Esophagus mucosa (tissue), 1 donor: ENCODE measurements around the gene MUC20. TPM values are rescaled to one million over a fixed set of nuclear protein-coding genes. Genes with fewer than 3 reads are reported as not detected.
"Not testable (repeated sequence)": the region's sequence is repeated elsewhere in the genome, so short reads cannot be mapped to it uniquely, and the experiment has no call there.

ENCODE experiments used
- ATAC-seq: fragments of 200-7000 bp; cut with Tn5 transposase; one replicate; pipeline ENCODE4 v1.9.1; 2020
- total RNA-seq: library from RNA; stranded (reverse); gene quantifications from one replicate; pipeline ENCODE4 v1.2.4, GENCODE V29; 2023
- donor health status: DM: yes; HTN: yes; CAD: no.

Gene MUC20
- total RNA-seq, 1 donor from 2014 or later: 34.9 TPM

DNA sequence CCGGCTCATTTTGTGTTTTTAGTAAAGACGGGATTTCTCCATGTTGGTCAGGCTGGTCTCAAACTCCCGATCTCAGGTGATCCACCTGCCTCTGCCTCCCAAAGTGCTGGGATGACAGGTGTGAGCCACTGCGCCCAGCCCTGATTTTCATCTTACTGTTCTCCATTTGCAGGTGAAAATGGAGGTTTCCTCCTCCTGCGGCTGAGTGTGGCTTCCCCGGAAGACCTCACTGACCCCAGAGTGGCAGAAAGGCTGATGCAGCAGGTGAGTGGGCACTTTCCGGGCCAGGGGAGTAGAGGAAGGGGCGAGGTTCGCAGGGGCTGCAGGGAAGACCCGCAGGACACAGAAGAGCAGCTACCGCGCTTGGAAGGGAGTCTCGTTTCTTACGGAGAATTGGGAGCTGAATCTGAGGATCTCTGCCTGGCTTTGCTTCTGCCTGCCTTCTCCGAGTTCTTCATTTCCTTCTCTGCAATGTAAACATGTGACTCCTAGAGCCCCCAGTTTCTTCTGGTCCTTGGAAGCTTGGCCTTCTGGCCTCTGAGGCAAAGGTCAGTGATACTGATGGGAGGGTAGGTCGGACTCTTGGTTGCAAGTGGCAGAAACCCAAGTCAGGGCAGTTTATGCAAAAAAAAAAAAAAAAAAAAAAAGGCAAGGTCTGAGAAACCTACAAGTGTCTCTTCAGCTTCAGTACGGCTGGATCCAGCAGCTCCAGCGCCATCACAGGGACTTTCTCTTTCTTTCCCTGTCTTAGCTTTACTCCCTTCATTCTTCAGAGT is 8.9 kb downstream of the MUC20 start:
- no peak for ATAC-seq

DNA sequence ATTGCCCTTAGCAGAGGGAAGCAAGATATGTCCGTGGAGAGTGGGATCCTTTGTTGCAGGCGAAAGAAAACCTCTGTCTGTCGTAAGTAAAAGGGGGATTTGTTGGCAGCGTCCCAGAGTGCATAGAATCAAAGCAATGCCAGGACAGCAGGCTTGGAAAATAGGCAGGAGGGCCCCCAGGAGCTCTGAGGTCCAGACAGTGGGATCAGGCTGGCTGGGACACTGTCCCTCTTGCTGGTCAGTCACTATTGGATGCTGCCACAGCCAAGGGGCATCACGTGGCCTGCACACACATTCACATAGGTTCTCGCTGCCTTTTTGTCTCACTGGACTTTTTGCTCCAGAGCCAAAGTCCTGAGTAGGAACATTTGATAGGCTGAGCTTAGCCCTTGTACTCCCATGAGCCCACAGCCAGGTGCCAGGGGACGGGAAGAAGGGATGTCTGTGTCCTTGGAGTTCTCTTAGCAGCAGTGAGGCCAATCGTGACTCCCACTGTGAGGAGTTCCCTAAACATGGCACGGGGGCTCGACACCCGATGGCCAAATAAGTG is 10.7 kb downstream of the MUC20 start:
- ATAC-seq: no peak

DNA sequence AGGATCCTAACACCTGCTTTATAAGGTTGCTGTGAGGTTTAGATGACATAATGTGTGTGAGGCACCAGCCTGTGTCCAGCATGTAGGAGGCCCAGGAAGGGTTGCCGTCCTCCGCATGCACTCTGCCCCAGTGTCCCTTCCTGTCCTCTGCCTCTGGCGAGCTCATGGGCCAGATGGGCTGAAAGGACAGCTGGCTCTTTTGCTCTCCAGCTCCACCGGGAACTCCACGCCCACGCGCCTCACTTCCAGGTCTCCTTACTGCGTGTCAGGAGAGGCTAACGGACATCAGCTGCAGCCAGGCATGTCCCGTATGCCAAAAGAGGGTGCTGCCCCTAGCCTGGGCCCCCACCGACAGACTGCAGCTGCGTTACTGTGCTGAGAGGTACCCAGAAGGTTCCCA is 12.2 kb downstream of the MUC20 start:
- ATAC-seq: no peak

DNA sequence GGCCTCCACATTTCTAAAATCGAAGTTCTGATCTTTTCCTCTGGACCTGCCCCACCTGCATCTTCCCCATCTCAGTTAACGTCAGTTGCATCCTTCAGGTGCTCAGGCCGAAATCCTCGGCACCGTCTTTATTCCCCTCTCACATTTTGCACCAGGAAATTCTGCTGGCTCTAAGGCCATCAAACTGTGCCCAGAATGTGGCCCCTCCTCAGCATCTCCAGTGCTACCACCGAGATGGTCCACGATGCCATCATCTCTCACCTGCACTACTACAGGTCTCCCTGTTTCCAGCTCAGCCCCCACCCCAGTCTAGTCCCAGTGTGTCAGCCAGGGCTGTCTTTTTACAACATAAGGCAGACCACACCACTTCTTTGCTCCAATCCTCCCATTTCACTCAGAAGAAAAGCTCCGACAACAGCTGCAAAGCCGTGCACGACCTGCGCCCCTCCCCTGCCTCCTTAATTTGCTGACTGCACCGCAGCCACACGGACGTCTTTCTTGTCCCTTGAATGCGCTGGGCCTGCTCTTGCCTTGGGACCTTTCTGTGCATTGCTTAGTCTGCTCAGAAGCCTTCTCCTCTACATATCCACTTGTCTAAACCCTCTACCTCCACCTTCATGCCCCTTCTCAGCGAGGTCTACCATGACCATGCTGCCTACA is 14.4 kb downstream of the MUC20 start:
- no peak for ATAC-seq

DNA sequence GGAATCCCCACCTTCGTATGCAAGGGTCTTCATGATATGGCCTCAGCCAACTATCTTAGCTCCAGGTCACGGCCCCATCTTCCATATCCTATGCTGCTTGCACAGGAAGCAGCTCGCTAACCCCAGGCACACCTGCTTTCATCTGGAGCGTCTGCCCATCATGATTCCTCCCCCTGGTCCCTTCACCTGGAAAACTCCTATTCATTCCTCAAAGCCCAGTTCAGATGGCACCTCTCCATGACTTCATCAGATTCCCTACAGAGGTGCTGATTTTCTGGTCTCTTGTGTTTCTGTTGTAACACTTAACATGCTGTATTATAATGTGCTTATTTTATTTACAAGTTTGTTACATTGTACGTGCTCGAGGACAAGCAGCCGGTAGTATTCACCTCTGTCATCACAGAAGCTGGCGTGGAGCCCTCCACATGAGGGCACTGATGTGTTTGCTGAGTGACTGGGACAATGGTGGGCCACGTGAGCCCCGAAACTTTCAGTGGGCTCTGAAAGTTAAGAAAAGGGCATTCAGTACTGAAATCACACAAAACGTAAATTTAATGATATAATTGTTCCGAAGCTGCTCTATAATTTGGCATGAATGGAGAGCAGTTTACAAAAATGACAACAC is 16.2 kb downstream of the MUC20 start:
- ATAC-seq: no peak

DNA sequence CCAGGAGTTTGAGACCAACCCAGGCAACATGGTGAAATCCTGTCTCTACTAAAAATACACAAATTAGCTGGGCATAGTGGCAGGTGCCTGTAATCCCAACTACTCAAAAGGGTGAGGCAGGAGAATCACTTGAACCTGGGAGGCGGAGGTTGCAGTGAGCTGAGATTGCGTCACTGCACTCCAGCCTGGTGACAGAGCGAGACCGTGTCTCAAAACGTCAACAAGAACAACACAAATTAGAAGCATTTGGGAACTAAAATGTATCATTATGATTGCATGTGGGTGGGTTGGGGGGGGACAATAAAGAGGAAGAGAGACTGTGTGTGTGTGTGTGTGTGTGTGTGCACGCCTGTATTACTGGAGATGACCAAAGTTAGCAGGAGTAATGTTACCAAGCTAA is 17.0 kb downstream of the MUC20 start:
- not testable (repeated sequence) for ATAC-seq

DNA sequence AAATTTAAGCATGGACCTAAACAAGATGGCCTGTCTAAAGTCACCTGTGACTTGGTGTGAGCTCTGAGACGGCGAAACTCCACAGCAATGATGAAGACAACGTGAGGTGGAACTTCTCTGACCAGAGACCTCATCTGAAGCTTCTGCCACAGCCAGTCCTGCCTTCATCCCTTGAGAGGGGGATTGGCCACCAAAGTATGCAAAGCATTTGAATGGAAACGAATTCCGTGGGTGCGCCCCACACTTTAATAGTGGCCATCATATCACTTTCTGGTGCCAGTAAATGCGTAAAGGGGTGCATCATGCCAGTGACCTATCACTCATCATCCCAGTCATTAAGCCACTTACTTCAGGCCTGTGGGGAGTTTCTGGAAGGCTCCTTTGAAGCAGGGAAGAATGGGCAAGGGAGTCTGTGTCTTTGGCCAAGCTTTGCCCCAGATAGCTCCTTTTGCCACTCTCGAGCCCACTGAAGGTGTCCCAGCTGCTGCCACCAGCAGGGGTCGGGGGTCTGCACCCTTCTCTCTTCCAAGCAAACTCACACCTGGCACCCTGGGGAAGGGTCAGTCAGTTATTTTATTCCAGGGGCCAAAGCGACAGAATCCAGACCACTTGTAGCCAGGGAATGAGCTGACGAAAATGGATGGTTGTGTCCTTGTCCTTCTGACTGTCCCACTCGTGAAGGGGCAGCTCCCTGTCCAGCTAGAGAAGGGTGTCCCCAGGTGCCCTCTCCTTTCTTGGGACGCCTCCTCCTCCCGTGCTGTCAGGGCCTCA is 17.7 kb downstream of the MUC20 start:
- ATAC-seq: no peak

DNA sequence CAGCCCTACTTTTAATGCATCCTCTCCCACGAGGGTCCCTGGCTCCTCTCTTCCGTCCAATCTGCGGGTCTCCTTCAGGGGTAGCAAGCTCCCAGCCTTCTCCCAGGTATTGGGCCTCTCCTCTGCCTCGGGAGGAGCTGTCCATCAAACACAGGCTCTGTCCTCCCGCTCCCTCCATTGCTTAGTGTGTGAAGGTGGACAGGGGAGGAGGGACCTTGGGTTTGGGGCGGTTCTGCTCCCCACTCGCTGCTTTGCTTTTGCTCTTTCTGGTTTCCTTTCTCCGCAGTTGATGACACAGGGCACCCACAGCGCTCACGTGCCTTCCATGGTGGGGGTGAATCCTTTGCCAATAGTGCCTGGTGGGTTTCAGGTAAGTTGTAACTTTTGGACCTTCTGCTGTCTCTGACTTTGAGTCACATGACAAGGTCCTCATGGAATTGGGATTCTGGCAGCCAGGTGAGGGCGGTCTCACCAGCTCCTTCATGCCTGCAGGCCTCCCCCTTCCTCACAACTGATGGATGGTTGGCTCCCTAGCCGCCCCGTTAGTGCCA is 18.9 kb downstream of the MUC20 start:
- peak; percentile 18 for ATAC-seq

DNA sequence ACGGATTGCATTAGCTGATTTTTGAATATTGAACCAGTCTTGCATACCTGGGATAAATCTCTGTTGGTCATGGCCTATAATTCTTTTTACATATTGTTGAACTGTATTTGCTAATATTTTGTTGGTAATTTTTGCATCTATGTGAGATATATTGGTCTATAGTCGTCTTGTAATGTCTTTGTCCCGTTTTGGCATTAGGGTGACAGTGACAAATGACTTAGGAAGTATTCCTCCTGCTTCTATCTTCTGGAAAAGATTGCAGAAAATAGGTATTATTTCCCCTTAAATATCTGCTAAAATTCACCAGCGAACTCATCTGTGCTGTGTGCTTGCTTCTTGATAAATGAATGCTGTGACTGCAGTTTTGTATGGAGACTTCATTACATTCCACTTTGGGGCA is 23.7 kb downstream of the MUC20 start:
- no peak for ATAC-seq

DNA sequence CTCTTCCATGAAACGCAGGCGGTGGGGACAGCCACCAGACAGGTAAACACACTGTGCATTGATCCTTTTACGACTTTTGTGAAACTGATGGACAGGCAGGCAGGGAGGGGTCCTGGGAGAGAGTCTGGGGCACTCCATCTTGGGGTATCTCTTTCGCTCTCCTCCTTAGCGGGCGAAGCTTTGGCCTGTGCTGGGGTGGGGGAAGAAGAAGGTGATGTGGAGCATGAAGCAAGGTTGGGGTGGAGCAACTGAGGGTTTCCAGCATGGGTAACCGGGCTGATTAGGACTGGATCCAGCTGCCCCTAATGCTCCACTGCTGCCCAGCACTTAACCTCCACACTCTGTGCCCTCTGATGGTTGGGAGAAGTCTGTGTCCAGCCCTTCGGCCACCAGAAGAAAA is 25.6 kb downstream of the MUC20 start:
- peak; percentile 1 for ATAC-seq

DNA sequence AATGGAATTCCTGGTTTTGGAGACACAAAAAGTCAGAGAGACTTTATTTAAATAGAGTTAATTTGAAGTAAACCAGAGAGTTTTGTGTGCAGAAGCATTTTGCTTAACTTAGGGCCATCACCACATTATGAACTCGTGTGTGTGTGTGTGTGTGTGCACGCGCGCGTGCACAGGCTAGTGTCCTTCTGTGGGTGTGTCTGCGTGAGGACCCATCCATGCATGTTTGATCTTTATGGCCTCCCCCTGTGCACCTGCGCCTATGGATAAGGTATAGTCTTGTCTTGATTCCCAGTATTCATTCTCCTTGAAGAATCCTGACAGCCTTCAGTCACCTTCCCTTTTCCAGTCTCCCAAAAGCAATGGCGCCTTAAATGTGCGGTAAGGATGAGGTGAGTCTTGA is 26.0 kb downstream of the MUC20 start:
- peak; percentile 4 for ATAC-seq

DNA sequence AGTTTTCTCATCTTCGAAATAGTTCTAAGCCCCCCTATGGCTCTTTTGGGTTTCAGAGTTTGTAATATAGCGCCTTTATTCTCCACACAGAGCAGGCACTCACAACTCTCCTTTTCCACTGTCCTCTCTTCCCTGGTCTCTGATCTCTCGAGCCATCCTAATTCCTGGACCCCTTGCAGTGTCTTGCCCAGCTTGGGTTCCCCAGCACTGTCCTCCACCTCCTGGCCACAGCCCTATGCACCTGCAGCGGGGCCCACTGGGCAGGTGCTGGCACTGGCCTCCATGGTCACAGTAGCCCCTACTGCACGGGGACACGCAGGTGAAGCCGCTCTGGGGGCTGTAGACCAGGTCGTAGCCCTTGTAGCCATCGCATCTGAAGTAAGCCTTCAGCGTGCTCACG is 27.9 kb downstream of the MUC20 start:
- ATAC-seq: peak; percentile 18

DNA sequence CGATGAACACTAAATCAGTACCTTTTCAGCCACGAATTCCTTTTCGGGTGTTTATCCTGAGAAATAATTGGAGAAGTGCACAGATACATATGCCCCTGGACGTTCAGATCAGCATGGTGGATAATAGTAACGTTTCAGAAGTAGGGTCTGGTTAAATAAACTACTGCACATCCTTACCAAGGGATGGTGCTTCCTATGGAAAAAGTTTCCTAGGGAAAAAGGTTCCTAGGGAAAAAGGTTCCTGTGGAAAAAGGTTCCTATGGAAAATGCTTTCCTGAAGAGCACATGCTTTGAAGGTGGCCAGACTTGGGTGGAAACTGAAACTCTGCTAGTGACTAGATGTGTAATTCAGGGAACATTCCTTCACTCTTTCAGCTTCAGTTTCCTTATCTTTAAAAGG is 28.3 kb downstream of the MUC20 start:
- not testable (repeated sequence) for ATAC-seq

DNA sequence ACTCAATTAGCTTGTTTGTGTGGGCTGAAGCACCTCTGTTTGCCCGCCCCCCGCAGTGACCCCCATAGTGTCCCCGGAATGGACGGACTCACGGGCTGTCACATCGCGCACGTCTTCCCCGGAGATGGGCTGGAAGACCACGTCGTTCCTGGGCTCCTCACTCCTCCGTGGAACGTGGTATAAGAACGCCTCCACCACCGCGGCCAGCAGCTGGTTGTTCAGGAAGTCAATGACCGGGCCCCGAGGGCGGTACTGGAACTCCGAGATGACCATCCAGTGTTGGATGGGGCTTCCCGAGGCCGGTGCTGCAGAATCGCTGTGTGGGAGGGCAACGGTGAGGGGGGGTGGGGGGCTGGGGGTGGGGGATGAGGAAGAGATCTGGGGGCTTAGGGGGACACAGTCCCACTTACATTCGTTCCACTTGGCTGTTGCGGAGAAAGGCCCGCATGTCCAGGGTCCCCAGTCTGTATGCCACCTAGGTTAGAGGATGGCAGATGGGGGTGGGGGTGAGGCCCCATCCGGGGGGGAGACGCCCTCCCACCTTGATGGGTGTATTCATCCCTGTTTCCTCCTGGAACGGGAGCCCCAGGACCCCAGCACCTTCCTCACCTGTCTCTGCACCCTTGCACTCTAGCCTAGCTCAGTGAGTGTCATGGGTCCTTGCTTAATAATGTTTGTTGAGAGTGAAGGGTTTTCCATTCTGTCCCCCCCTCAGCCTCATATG is 30.2 kb downstream of the MUC20 start:
- no peak for ATAC-seq

DNA sequence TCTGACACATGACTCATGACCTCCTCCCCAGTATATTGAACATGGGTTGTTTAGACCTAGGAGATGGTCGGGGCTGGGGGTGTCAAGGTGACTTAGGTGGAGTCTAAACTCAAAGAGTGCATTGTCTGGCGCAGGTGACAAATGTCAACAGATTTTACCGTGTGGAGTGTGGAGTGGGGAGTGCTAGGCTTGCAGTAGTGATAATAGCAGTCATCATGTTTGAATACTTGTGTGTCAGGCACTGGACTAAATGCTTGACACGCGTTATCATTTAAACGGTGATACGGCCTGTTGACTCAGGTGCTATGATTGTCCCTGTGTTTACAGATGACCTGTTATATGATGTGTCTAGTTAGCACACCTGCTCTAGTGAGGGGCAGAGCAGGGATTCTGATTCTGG is 30.8 kb downstream of the MUC20 start:
- no peak for ATAC-seq

DNA sequence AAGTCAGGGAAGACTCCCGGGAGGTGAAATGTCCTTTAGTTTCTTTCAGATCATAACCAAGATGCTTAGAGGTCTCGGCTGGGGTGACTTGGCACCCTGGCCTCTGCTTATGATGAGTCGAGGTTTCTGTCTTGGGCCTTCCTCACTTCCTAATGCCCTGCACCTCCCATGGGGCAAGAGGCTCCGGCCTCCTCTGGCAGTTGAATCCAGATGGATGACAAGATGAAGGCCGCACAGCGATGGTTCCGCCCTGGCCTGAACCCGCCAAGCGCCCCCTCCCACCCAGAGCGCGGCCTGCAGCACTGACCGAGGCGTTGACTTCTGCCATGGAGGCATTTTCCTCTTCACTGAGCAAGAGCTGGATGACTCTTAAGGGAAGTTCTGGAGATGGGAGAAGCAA is 31.3 kb downstream of the MUC20 start:
- no peak for ATAC-seq

DNA sequence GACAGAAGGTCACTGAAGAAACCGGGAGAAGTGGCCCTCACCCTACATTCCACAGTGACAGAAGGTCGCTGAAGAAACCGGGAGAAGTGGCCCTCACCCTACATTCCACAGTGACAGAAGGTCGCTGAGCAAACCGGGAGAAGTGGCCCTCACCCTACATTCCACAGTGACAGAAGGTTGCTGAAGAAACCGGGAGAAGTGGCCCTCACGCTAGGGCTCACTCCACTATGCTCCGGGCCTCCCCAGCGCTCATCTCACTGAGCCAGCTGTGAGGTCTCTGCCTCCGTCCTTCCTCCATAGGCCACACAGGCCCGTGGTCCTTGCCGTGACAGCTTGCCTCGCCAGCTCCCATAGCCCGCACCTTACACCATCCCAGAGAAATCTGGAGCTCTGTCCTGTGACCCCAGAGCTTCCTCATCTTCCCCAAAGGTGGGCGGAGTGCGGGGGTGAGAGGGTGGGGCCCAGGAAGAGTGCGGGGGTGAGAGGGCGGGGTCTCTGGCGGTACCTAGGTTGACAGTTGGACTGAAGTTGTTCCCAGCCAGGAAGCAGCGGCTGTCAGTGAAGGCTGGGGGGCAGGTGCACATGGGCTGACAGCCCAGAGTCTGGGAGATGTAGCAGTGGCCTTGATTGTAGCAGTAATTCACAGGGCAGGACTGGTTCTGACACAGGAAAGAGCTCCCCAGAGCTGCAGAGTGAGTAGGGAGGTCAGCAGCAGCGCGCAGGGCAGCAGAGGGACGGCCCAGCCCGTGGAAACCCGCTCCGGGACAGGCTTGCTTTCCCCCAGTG is 32.0 kb downstream of the MUC20 start:
- ATAC-seq: no peak

DNA sequence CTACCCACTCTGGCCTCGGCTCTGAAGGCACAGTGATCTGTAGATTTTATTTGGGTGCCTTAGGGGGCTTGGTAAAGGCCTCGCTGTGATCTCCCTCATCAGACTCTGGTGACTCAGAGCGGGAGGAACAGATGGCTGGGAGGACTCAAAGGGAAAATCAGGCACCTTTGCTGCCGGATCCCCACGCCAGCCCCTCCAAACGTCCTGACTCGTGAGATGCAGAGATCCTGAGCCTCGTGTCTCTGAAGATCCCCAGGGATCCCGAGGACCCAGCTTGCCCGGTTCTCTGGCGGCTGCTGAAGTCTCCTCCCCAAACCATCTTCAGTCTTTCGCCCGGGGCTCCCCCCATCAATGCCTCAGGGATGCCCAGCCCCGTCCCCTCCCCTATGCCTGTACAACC is 32.8 kb downstream of the MUC20 start:
- no peak for ATAC-seq

DNA sequence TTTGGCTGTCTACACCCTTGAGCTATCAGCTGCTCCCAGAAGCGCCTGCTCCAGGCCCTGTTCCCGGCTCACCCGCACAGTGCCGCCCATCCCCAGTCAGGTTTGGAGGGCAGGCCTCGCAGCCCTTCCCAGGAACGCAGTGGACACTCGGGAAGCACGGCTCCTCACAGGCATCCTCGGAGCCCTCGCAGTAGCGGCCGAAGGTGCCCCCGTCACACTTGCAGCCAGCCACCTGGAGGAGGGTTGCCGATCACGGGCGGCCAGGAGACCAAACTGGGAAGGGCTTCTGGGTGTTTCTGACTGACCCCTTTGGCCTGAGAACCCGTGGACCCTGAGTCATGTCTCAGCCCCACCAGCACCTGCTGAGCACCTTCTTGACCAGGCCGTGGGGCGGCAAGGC is 33.4 kb downstream of the MUC20 start:
- no peak for ATAC-seq

DNA sequence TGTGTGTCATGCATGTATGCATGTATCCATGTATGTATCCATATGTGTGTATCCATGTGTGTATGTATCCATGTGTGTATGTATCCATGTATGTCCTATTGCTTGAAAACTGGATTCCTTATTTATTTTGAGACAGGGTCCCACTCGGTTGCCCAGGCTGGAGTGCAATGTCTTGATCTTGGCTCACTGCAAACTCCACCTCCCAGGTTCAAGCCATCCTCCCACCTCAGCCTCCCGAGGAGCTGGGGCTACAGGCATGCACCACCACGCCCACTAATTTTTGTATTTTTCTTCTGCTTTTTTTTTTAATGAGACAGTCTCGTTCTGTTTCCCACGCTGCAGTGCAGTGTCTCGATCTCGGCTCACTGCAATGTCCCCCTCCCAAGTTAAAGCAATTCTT is 34.1 kb downstream of the MUC20 start:
- no peak for ATAC-seq

DNA sequence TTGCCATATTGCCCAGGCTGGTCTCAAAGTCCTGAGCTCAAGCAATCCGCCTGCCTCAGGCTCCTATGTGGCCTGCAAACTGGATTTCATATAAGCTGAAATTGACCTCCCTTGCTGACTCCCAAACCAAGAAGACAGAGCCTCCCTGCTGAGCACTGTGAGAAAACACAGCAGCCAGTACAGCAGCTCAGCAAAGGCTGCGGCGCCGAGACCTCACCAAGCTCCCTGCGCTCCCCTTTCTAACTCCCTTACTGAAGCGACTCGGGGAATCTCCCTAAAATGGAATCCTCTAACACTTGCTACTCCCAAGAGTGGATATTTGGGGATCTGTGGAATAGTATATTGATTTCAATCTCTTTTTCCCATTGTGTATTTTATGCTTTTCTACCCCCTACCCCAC is 34.6 kb downstream of the MUC20 start:
- no peak for ATAC-seq
